CD4-positive, alpha-beta T cell treated with Interleukin-4 for 4 hours (primary cell): ENCODE results near the gene RGS4.

Experiments
- DNase-seq: peaks from one replicate; pipeline ENCODE4 v3.0.0-alpha.2; 2020

Gene RGS4

GRCh38 chr1:163069142-163069541, at the start of gene RGS4:
RGS4 (plus strand) TSS chr1:163069361; CDS start chr1:163069485, 124 bp downstream.
- DNase-seq: no peak

GRCh38 chr1:163022129-163022528, 47.0 kb upstream of the RGS4 start:
- no peak for DNase-seq

DNA sequence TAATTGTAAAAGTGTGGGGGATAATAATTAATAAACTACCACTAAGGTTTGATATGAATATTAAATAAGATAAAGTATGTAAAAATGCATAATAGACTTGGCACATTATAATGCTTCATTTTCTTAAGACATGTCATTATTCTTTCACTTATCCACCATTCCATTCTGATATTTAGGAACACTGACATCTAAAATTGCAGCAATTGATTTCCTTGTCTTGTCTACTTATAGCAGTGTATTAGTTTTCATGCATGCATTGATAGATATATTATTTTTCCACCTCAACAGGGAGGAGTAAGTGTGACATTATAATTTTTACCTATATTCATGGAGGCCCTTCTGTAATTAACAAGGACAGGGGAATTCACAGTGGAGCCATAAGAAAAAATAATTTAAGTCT, 41.6 kb upstream of the RGS4 start:
- no peak for DNase-seq

DNA sequence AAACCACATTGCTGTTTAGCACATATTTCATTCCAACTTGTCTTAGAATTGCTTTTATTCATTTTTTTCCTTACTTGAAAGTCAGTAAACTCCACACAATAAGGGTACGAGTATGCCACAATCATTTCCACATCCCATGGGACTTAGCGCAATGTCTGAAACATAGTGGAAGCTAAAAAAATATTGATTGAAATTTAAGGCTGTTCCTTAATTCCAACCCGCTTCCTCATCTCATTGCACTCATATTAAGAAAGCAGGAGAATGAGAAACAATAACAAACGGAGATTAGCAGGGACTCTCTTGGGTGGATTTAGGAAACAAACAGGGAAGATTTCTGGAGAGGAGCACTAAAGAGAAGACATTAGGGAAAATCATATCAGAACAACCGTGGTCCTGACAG, 39.3 kb upstream of the RGS4 start:
- DNase-seq: no peak

DNA sequence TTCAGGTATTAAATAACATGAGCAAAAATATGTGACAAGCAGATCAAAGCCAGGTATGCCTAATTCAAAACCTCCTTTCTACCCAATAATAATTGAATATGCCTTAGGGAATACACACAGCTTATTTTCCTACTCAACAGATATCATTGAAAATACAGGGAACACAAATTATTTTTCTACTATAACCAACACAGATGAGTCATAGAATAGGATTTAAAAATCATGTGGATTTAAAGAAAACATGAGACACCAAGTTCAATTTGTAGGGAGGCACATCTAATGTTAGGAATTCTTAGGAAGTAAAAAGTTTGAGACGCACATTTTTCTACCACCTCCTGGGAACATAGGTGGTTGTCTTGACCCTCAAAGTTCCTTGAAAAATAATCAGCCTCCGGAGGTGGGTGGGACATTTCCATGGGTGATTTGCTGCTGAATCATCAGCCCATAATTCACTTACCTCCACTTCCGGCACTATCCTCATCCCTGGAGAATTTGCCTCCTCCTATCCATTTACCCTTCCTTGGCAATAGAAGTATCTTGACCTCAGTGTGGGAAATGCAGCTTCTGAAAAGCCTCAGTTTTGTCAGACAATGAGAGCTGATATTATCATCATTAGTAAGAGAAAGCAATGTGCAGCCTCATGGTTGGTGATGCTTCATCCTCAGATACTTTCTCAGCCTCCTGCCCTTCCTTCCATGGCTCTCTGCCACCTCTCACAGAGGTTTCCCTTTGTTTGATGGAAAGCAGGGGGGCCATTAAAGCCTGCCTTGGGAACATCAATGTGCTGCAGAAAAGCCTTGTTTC, 33.5 kb upstream of the RGS4 start:
- no peak for DNase-seq

- no peak for DNase-seq
Measured at GRCh38 chr1:163036671-163037070, 32.5 kb upstream of the RGS4 start.

GRCh38 chr1:163038928-163039706, 30.0 kb upstream of the RGS4 start:
- DNase-seq: no peak

GRCh38 chr1:163039707-163040093, 29.5 kb upstream of the RGS4 start:
- no peak for DNase-seq

GRCh38 chr1:163046071-163046470, 23.1 kb upstream of the RGS4 start:
- no peak for DNase-seq

GRCh38 chr1:163047951-163048659, 21.1 kb upstream of the RGS4 start:
- no peak for DNase-seq

DNA sequence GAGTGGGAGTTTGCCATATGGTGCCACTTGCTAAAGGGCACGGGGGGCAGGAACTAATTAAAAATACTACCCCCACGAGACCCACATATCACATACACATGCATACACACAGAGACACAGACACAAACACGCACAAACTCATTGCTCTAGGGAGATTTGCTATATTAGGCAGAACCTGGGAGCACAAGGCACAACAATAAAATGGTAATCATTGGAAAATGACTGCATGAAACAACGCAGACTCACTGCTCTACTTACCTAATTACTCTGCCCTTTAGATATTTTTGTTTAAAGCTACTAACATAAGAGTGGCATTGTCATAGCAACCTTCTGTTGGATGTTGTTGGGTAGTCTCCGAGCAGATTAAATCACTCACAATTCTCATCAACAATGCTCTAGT, 20.3 kb upstream of the RGS4 start:
- no peak for DNase-seq

GRCh38 chr1:163049296-163049695, 19.9 kb upstream of the RGS4 start:
- no peak for DNase-seq

DNA sequence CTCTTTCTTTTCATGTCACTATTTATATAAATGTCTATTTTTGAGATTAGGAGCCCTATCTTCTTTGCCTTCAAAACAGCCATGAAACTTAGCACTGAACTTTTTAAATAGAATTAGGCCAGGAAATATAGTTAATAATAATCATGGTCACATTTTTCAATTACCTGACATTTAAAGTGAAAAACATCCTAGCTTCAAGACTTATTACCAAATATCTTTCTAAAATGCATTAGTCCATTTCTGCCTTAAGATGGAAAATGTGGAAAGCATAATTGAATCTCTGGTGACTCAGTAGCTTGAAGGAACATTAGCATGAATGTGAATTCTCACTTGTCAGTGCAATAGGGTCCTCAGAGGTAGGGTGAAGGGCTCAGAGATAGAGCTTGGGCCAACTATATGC, 18.7 kb upstream of the RGS4 start:
- DNase-seq: no peak

- DNase-seq: no peak
Measured at GRCh38 chr1:163054181-163054591, 15.0 kb upstream of the RGS4 start.

GRCh38 chr1:163055005-163055404, 14.2 kb upstream of the RGS4 start:
- no peak for DNase-seq

GRCh38 chr1:163055531-163055930, 13.6 kb upstream of the RGS4 start:
- no peak for DNase-seq

- DNase-seq: no peak
Measured at GRCh38 chr1:163056831-163057230, 12.3 kb upstream of the RGS4 start.

DNA sequence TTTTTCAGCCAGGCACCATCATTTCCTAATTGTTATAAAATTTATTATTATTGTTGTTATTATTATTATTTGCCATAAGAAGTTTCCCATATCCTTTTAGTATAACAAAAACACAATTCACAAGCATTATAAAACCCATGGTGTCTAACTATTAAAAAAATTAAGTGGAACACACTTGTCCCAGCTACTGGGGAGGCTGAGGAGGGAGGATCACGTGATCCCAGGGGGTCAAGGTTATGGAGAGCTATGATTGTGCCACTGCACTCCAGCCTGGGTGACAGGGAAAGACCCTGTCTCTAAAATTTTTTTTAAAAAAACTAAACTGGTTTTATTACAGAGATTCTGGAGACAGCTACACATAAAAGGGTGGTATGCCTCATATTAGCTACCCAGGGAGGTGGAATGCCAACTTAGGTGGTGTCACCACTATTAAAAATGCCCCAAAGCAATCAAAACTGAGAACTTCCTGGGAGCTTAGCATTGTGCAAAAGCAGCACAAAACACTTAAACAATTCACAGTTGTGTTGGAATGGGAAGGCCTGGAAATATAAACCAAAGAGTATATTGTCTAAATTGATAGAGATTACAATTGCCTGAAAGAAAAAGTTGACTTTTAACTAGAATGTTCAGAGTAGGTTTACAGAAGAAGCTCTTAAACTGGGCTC, 8.7 kb upstream of the RGS4 start:
- DNase-seq: no peak

- DNase-seq: no peak
Measured at GRCh38 chr1:163063143-163063542, 6.0 kb upstream of the RGS4 start.

- DNase-seq: no peak
Measured at GRCh38 chr1:163063610-163064009, 5.6 kb upstream of the RGS4 start.

DNA sequence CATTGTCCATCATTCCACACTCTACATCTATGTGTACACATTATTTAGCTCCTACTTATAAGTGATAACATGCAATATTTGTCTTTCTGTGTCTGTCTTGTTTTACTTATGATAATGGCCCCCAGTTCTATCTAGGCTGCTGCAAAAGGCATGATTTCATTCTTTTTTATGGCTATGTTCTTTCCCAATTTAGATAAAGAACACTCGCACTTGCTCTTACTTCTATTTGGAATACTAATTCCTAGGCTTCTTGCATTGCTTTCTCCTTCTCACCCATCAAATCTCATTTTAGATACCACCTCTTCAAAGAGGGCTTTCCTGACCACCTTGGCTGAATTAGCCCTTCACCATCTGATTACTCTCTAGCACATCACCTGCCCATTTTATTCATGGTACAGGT, 3.0 kb upstream of the RGS4 start:
- no peak for DNase-seq

GRCh38 chr1:163066686-163067085, 2.5 kb upstream of the RGS4 start:
- DNase-seq: no peak

- DNase-seq: no peak
Measured at GRCh38 chr1:163068716-163069115, 445 bp upstream of the RGS4 start.
